ENCODE measurements around the gene AGTRAP. TPM values are rescaled to one million over a fixed set of nuclear protein-coding genes. Genes with fewer than 3 reads are reported as not detected.

The AGTRAP gene
- total and polyA plus RNA-seq, 2 of the 8 experiments (the other 6 are each of a cell fraction or from before 2014, with no cell fraction given): 69.7 to 192 TPM

DNA sequence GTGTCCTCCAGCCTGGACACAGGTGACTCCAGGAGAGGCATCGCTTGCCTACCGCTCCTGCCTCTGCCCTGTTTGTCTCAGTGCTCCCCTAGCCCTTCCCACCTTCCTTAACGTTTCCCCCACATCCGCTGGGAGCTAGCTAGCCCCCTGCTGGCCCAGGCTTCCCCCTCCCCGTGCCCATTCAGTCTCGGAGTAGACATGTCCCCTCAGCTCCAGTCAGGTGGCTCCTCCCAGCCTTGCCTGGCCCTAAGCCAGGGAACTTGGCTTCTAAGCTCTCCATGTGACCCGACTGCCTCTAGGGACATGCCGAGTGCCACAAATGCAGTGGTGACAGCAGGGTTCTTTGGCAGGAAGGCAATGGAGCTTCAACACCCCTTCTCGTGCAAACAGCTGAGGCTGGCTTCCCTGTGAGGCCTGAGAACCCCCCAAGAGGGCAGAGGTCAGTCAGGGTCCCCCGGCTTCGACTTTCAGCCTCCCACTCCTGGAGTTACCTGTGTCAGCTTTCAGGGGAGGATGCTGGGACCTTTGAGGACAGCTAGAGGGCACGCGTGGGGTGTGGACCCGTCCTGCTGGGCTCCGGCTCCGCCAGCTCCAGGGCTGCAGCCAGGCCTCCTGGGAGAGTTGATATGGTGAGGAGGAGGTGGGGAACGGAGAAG lies 28.2 kb upstream of the AGTRAP start (continued):
- TF ChIP-seq, protein P1, sequence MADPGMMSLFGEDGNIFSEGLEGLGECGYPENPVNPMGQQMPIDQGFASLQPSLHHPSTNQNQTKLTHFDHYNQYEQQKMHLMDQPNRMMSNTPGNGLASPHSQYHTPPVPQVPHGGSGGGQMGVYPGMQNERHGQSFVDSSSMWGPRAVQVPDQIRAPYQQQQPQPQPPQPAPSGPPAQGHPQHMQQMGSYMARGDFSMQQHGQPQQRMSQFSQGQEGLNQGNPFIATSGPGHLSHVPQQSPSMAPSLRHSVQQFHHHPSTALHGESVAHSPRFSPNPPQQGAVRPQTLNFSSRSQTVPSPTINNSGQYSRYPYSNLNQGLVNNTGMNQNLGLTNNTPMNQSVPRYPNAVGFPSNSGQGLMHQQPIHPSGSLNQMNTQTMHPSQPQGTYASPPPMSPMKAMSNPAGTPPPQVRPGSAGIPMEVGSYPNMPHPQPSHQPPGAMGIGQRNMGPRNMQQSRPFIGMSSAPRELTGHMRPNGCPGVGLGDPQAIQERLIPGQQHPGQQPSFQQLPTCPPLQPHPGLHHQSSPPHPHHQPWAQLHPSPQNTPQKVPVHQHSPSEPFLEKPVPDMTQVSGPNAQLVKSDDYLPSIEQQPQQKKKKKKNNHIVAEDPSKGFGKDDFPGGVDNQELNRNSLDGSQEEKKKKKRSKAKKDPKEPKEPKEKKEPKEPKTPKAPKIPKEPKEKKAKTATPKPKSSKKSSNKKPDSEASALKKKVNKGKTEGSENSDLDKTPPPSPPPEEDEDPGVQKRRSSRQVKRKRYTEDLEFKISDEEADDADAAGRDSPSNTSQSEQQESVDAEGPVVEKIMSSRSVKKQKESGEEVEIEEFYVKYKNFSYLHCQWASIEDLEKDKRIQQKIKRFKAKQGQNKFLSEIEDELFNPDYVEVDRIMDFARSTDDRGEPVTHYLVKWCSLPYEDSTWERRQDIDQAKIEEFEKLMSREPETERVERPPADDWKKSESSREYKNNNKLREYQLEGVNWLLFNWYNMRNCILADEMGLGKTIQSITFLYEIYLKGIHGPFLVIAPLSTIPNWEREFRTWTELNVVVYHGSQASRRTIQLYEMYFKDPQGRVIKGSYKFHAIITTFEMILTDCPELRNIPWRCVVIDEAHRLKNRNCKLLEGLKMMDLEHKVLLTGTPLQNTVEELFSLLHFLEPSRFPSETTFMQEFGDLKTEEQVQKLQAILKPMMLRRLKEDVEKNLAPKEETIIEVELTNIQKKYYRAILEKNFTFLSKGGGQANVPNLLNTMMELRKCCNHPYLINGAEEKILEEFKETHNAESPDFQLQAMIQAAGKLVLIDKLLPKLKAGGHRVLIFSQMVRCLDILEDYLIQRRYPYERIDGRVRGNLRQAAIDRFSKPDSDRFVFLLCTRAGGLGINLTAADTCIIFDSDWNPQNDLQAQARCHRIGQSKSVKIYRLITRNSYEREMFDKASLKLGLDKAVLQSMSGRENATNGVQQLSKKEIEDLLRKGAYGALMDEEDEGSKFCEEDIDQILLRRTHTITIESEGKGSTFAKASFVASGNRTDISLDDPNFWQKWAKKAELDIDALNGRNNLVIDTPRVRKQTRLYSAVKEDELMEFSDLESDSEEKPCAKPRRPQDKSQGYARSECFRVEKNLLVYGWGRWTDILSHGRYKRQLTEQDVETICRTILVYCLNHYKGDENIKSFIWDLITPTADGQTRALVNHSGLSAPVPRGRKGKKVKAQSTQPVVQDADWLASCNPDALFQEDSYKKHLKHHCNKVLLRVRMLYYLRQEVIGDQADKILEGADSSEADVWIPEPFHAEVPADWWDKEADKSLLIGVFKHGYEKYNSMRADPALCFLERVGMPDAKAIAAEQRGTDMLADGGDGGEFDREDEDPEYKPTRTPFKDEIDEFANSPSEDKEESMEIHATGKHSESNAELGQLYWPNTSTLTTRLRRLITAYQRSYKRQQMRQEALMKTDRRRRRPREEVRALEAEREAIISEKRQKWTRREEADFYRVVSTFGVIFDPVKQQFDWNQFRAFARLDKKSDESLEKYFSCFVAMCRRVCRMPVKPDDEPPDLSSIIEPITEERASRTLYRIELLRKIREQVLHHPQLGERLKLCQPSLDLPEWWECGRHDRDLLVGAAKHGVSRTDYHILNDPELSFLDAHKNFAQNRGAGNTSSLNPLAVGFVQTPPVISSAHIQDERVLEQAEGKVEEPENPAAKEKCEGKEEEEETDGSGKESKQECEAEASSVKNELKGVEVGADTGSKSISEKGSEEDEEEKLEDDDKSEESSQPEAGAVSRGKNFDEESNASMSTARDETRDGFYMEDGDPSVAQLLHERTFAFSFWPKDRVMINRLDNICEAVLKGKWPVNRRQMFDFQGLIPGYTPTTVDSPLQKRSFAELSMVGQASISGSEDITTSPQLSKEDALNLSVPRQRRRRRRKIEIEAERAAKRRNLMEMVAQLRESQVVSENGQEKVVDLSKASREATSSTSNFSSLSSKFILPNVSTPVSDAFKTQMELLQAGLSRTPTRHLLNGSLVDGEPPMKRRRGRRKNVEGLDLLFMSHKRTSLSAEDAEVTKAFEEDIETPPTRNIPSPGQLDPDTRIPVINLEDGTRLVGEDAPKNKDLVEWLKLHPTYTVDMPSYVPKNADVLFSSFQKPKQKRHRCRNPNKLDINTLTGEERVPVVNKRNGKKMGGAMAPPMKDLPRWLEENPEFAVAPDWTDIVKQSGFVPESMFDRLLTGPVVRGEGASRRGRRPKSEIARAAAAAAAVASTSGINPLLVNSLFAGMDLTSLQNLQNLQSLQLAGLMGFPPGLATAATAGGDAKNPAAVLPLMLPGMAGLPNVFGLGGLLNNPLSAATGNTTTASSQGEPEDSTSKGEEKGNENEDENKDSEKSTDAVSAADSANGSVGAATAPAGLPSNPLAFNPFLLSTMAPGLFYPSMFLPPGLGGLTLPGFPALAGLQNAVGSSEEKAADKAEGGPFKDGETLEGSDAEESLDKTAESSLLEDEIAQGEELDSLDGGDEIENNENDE (IDR thresholded peaks at IDR 0.05; ENCODE audit: insufficient replicate concordance, low read length): no peak
- no peak for TF ChIP-seq MAFK (IDR thresholded peaks at IDR 0.05; ENCODE audit: low read depth, low read length)

Data from H1 (cell line).